ENCODE results near the gene KRT31.
"Not testable (repeated sequence)": the region's sequence is repeated elsewhere in the genome, so short reads cannot be mapped to it uniquely, and the experiment has no call there.

The KRT31 gene

DNA sequence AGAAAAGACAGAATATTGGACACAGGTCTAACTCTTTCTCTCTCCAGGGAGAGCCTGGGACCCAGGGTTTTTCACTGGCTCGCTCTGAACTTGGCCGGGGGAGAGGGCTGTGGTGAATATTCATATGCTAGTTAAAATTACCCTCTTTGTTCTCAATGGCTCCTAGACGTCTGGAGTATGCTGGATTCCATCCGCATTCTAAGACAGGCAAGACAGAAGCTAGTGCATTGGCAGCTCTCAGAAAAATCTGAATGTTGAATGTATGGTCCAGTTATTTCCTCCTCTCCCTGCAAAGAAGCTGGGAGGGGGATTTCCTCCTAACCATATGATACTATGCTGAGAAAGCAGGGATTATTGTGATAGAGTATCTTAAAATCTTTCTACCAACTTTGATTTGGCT, 9.7 kb downstream of the KRT31 start:
- no peak for DNase-seq (ENCODE audit: low read depth)

DNA sequence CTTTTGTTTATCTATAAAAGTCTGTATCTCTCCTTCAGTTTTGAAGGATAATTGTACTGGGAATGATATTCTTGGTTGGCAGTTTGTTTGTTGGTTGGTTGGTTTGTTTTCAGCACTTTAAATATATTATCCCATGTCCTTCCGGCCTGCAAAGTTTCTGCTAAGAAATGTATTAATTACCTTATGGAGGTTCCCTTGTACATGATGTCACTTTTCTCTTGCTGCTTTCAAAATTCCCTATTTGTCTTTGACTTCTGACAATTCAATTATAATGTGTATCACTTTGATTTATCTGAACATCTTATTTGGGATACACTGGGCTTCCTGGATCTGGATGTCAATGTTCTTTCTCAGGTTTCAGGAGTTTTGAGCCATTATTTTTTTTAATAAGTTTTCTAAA, 11.2 kb downstream of the KRT31 start:
- no peak for DNase-seq (ENCODE audit: low read depth)

DNA sequence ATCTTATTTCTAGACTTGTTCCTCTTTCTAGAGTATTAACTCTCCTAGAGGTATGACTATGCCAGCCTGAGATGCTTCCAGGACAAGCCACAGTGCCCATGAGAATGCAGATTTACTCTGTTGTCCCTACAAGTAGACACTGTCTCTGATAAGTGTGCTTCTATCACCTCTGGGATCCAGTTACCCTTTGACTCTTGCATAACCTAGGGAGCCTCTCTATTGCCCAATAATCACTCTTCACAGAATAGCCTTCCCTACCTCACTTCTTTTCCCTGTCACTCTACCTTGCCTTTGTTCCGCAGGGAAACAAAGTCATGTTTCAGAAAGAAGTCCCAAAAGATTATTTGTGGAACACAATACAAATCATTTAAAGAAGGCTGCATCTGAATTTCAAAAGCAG, 13.7 kb downstream of the KRT31 start:
- DNase-seq (ENCODE audit: low read depth), result no peak

DNA sequence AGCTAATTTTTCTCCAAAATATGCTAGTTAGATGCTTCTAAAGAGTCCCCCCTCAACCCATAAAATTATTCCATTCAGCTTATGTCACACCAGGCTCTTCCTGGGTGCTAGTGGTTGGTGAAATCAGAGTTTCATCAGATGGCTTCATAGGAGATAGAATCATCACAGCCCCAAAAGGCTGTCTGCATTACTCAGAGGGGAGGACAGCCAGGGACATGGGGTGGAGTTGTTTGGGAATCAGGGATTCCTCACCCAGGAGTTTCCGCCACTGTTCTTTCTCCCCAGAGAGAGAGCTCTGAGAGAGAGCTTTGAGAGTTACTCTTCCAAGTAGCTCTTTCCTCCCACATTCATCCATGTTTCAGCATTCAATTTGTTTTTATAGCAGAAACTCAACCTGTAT, 15.0 kb downstream of the KRT31 start:
- DNase-seq (ENCODE audit: low read depth), result no peak

- not testable (repeated sequence) for DNase-seq (ENCODE audit: low read depth)
These were observed 15.5 kb downstream of the KRT31 start, which contains the start of gene KRT34 for GRCh38 chr17:41381943-41382342. TSS of gene KRT34 (minus strand) at chr17:41382306. CDS start at chr17:41382246, 60 bp downstream.

DNA sequence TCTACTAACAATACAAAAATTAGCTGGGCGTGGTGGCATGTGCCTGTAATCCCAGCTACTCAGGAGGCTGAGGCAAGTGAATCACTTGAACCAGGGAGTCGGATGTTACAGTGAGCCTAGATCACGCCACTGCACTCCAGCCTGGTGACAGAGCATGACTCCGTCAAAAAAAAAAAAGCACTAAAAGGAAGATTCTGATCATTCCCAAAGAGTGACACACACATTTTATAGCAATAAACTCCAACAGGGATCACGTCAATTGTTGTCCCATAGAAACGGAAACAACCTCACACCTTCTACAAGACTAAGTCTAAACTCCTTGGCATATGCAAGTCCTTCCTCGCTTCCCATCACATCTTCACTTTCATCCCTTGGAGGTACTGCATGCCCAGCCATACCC, 17.3 kb downstream of the KRT31 start:
- DNase-seq (ENCODE audit: low read depth), result not testable (repeated sequence)

DNA sequence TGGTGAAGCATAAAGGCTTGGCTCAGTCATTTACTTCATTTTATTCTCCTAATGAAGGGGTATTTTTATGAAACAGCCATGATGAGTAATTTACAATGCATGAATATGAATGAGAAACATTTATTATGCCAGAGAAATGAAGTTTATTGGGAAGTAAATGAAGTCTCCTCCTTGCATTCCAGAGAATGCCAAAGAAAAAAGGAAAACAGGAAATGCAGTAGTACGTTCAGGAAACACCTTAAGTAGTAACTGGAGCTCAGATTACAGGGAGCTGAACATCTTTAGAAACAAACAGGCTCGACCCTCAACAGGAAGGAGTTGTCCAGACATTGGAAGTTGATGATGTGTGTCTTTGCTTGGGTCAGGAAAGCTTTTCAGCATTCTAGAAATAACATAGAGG, 19.9 kb downstream of the KRT31 start:
- no peak for DNase-seq (ENCODE audit: low read depth)

GRCh38 chr17:41369713-41370112, 27.7 kb downstream of the KRT31 start, which contains the start of gene KRT33B:
TSS of gene KRT33B (minus strand) at chr17:41369813. CDS start at chr17:41369750, 63 bp downstream.
- DNase-seq (ENCODE audit: low read depth), result no peak

DNA sequence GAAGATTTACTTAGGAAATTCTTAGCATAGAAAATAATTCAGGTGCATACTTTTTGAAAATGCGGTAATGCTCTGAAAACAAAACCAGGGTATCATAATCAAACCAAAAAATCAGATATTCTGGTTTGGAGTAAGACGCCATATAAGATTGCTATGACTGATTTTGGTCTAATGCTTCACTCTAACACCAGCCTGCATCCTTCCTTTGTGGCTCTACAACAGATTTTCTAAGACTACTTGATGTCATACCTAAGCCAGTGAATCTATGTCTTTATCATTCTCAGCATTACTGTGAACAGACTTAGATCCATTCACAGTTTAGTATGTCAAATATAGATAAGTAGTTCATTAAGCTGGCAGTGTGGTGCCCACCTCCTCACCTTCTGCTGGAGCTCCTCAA, 28.4 kb downstream of the KRT31 start:
- DNase-seq (ENCODE audit: low read depth), result no peak

DNA sequence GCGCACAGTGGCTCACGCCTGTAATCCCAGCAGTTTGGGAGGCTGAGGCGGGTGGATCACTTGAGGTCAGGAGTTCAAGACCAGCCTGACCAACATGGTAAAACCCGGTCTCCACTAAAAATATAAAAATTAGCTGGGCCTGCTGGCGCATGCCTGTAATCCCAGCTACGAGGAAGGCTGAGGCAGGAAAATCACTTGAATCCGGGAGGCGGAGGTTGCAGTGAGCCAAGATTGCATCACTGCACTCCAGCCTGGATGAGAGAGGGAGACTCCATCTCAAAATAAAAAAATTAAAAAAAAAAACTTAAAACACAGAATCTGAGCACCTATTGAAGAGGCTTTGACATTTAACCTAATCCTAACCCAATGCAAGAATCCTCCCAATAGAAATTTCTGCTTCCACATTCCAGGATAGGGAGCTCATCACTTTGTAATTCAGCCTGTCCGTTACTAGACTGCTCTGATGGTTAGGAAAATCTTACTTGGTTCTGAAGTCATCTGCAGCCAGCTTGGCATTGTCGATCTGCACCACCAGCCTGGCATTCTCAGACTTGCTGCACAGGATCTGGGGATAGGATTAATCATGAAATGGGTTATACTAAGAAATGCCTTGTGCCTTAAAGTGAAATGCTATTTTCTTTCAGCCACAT, 29.9 kb downstream of the KRT31 start:
- no peak for DNase-seq (ENCODE audit: low read depth)

- no peak for DNase-seq (ENCODE audit: low read depth)
These were observed 31.3 kb downstream of the KRT31 start for GRCh38 chr17:41366070-41366469.

- no peak for DNase-seq (ENCODE audit: low read depth)
These were observed 33.5 kb downstream of the KRT31 start for GRCh38 chr17:41363881-41364280.

DNA sequence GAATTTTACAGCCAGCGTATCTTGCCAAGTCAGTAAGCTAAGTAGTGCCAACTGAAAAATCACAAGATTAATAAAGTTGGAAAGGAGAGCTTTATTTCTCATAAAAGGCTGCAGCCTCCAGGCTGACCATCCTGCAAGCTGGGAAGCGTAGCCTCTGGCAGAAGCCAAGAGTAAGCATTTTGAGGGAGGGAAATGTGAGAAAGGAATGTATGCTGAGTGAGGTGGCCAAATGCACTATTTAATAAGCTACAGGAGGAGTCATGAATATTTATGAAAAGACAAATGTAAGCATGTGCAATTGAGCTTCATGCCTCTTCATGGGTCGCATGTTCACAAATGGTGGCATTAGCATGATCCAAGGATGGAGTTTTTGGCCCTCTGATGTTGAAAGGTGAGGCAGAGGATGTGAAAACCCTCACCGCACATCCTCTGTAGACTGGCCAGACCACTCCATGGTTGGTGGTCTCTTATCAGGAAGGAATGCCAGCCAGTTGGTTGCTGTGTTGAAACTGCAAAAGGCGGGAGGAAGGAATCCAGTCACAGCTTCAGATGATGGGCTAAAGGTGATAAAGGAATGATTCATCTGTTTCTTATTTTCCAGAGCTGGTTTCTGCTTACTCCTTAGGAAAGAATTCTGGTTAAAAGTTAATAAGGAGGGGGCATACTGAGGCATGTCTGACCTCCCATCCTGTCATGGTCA, 37.0 kb downstream of the KRT31 start:
- DNase-seq (ENCODE audit: low read depth), result no peak

- no peak for DNase-seq (ENCODE audit: low read depth)
These were observed 42.9 kb downstream of the KRT31 start for GRCh38 chr17:41354536-41354935.

- DNase-seq (ENCODE audit: low read depth), result no peak
These were observed 44.6 kb downstream of the KRT31 start for GRCh38 chr17:41352597-41353366.

DNA sequence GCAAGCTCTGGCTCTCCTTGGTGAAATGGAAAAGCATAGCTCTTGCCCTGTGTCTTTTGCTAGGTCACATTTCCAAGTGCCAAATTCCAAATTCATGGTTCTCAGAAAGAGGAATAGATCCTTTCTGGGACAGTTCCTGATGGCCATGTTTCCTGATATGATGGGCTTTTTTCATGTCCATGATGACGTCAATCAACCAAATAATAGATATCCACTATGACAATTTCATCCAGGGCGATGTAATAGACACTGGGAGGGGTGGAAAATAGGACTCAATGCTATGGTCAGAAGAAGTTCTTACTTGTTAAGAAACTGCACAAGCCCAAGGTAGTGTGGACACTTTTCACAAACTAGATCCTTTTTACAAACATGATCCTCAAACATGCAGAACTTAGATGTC, 46.2 kb downstream of the KRT31 start:
- DNase-seq (ENCODE audit: low read depth), result no peak

GRCh38 chr17:41350381-41350878, 47.0 kb downstream of the KRT31 start, which contains the start of gene KRT33A:
TSS of gene KRT33A (minus strand) at chr17:41350828. CDS start at chr17:41350767, 61 bp downstream.
- DNase-seq (ENCODE audit: low read depth), result not testable (repeated sequence)

DNA sequence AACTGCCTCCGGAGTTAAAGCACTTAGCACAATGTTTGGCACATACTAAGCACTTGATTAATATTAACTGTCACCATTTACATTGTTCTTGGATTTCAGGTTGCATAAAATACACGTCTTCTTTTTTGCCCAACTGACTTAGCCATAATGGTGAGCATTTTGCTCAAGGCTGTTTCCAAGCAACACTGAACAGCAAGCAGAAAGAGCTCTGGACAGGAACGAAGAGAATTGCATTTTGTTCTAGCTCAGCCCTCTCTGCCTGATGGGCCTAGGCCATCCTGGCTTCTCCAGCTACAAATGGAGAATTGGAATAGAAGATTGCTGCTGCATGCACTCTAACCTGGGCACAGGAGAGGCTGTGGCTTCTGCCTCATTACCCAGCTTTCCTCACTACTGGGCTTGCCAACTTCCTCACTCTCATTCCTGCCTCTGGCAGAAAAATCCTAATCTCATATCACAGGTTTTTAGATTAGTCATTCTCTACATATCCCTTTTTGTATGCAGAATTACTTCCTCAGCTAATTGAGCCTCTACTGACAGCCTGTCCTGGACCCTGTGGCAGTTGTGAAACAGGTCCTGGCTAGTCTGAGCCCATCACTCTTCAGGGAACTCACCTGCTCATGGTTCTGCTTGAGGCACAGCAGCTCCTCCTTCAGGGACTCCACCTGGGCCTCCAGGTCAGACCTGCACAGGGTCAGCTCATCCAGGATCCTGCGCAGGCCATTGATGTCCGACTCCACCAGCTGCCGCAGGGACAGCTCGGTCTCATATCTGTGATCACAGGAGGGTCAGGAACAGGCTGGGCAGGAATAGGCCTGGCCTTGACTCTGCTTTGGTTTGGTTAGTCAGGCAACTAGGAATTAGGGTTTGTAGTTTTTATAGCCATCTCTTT, 49.3 kb downstream of the KRT31 start:
- no peak for DNase-seq (ENCODE audit: low read depth)

- not testable (repeated sequence) for DNase-seq (ENCODE audit: low read depth)
These were observed 51.0 kb downstream of the KRT31 start for GRCh38 chr17:41346421-41346820.

- no peak for DNase-seq (ENCODE audit: low read depth)
These were observed 51.4 kb downstream of the KRT31 start for GRCh38 chr17:41345992-41346391.

Data from activated gamma-delta T cell treated with anti-CD3 and anti-CD28 coated beads, Interleukin-2, amount 50 U/mL, for 16 hours (primary cell).